Measurements from ENCODE around the gene ARHGEF7. TPM values are rescaled to one million over a fixed set of nuclear protein-coding genes. Genes with fewer than 3 reads are reported as not detected.

Gene ARHGEF7
- total RNA-seq, 1 experiment from 2014 or later = 29.1 TPM

- in situ Hi-C loops (cut with HindIII; ENCODE audit: low pct_unique_long_range_greater_than_20kb, low sequenced_read_pairs) = no loop called here
- no peak for DNase-seq (ENCODE audit: low read depth, low spot score)
Measured at GRCh38 chr13:111156421-111156820, 41.3 kb downstream of the ARHGEF7 start.

DNA sequence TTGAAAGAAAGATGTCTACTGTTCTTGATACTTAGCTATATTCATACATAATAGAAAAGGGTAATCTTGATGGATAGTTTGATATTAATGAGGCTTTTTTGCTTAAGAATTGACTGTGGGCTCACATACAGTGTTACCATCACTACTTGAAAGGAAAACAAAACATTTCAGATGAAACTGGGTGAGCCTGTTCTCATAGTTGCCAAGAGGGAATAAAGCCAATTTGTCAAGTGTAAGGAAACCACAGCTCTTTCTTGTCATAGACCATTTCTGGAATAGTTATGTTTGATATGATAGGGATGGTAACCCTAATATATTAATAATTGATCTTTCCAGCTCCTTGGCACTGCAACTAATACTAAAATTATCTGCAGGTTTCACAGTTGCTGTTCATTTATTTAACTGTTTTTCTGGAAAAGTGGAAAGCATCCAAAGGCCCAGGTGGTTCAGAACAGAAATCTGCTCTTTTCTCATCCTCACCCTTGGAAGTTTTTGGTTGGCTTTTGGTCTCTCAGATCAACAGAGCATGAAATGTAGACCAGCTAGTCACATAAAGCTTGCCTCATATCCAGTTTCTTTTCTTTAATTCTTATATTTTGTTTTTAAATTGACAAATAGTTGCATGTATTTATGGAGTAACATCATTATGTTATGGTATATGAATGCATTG, 43.2 kb downstream of the ARHGEF7 start:
- in situ Hi-C loops (cut with HindIII; ENCODE audit: low pct_unique_long_range_greater_than_20kb, low sequenced_read_pairs) = no loop called here
- DNase-seq (ENCODE audit: low read depth, low spot score) = no peak

GRCh38 chr13:111159362-111160320, 44.5 kb downstream of the ARHGEF7 start:
- no peak for DNase-seq (ENCODE audit: low read depth, low spot score)
- in situ Hi-C loops (cut with HindIII; ENCODE audit: low pct_unique_long_range_greater_than_20kb, low sequenced_read_pairs) = no loop called here

DNA sequence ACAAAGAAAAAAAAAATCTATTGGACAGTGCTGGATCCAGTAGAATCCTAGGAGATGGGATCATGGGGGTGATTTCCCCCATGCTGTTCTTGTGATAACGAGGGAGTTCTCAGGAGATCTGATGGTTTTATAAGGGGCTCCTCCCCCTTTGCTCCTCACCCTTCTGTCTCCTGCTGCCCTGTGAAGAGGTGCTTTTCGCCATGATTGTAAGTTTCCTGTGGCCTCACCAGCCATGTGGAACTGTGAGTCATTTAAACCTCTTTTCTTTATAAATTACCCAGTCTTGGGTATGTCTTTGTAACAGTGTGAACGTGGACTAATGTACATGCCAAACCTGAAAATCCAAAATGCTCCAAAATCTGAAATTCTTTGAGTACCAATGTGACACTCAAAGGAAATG, 45.5 kb downstream of the ARHGEF7 start:
- DNase-seq (ENCODE audit: low read depth, low spot score) = no peak
- in situ Hi-C loops (cut with HindIII; ENCODE audit: low pct_unique_long_range_greater_than_20kb, low sequenced_read_pairs) = no loop called here

DNA sequence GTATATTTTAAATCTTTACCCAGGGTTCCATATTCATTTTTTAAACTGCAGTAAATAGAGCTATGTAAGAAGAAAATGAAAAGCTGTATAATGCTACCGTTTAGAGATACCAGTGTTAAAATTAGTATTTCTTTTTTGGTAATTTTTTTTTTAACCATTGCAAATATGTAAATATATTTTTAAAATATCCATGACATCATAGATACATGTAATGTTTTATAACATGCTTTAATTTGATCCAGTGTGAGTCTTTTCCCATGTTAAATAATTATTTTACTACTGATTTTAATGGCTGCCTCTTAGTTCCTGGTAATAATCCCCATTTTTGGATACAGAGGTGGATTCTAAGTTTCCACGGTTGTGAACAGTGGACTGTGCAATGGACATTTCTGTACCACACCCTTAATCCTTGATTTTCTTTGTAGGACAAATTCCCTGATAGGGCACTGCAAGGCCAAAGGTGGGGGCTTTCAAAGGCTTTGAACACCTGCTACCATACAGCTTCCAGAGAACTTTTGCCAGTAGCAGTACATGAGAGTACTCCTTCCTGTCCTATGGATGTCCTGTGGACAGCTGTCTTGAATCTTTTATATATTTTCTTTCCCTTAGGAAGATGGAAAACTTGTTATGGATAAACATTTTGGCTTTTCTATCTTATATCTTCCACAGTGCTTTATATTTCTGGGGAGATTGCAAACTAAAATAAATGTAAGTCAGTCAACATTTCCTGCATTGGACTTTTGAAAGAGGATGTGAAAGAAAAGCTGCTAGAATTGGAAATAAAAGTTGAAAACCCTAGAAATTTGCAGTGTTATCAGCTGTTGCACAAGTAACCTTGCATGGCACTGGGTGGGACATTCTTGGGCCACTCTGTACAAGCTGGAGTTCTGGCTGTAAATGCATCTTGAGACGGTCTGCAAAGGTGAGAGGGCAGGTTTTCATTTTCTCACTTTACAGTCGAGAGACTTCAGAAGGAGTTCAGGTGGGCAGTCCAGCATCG, 46.8 kb downstream of the ARHGEF7 start:
- in situ Hi-C loops (cut with HindIII; ENCODE audit: low pct_unique_long_range_greater_than_20kb, low sequenced_read_pairs) = no loop called here
- no peak for DNase-seq (ENCODE audit: low read depth, low spot score)

DNA sequence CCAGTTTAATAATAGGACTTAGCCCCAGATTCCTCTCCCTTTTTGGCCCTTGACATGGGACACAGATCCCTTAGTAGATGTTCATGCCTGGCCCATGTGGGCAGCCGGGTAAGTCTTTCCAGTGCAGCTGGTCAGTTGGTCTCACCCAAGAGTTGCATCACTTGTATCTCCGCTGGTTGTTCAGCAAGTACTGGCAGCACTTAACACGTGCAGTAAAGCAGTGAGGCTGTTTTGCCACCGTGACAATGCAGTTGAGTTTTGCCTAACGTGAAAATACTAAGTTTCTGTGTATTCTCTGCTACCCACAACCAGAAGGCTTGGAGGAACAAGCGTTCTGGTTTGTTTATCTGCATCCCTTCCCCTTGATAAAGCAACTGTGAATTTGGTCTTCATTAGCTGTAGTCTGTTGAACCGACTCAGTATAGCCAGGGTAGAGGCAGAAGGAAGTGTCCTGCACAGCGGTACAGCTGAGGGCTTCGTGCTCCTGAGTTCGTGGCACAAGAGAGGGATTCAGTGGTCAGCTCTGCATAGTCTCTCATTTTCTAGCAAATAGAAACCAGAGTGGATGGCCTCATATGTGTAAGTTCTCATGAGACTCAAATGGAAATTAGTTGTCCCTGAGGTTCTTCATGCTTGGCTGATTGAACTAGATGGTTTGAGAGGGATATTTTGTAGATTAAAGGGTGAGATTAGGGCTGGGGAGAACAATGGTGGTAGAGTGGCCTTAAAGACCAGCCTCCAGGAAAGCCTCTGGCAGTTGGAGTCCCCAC, 50.3 kb downstream of the ARHGEF7 start:
- in situ Hi-C loops (cut with HindIII; ENCODE audit: low pct_unique_long_range_greater_than_20kb, low sequenced_read_pairs) = no loop called here

DNA sequence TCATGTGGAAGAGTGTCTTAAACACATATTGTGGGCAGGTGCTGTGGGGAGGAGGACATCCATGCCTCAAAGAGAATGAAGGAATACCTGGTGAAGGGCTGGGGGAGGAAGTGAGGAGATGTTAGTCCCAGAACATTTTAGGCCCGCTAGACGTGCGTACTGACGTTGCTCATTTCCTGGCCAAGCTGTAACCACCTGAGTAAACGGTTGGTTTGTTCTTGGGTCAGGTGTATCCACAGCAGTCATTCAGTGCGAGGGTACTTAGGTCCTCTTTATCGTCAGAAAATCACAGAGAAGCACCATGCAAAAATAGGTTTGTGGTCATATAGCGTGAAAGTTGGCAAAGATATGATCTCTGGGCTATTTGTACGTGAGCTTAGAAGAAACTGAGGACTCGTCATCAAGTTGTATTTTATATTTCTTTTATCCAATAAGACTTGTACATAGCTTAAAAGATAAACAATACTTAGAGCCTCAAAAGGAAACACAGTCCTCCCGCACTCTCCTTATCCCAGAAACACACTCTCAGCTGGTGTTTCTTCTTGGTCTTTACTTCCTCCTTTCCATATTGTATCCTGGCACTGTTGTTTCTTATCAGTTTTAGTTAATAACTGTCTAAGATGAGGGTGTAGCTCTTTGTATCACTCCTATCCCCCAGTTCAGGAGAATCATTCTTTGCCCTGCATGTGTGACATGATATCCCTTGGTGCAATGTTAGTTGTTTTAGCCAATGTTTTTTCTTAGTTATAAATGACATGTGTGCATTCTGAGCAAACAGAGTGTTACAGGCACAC, 52.0 kb downstream of the ARHGEF7 start:
- no peak for DNase-seq (ENCODE audit: low read depth, low spot score)
- in situ Hi-C loops (cut with HindIII; ENCODE audit: low pct_unique_long_range_greater_than_20kb, low sequenced_read_pairs) = no loop called here

More for the DNA sequence above, 50.3 kb downstream of the ARHGEF7 start:
- DNase-seq (ENCODE audit: low read depth, low spot score) = no peak

GRCh38 chr13:111168107-111168506, 53.0 kb downstream of the ARHGEF7 start:
- in situ Hi-C loops (cut with HindIII; ENCODE audit: low pct_unique_long_range_greater_than_20kb, low sequenced_read_pairs) = no loop called here
- no peak for DNase-seq (ENCODE audit: low read depth, low spot score)

DNA sequence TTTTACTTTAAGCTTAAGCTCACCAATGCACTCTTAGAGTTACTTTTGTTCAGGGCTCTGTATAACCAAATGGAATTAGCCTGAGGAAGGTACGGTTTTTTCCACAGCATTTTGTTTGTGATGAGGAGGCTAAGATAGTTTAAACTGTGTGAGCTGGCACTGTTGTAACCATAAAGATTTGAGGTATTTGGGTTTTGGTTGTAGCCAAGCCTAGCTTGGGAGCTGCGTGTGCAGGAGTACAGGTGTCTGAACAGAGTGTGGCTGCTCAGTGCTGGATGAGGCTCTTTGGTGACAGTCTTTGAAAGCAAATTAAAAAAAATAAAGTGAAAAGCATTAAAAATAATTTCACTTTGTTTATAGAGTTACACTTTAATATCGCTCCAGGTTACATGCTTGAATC, 56.0 kb downstream of the ARHGEF7 start:
- in situ Hi-C loops (cut with HindIII; ENCODE audit: low pct_unique_long_range_greater_than_20kb, low sequenced_read_pairs) = no loop called here
- no peak for DNase-seq (ENCODE audit: low read depth, low spot score)

DNA sequence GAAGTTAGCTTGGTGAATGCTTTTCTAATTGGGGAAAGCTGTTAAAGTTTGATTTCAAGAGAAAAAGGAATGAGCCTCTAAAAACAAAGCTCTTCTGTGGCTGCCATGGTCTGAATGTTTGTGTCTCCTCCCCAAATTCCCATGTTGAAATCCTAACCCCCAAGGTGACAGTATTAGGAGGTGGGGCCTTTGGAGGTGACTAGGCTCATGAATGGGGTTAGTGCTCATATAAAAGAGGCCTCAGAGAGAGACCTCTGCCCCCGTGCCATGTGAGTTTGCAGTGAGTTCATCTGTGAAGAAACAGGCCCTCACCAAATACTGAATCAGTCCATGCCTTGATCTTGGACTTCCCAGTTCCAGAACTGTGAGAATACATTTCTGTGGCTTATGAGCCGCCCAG, 56.5 kb downstream of the ARHGEF7 start:
- in situ Hi-C loops (cut with HindIII; ENCODE audit: low pct_unique_long_range_greater_than_20kb, low sequenced_read_pairs) = no loop called here
- no peak for DNase-seq (ENCODE audit: low read depth, low spot score)

- no peak for DNase-seq (ENCODE audit: low read depth, low spot score)
- in situ Hi-C loops (cut with HindIII; ENCODE audit: low pct_unique_long_range_greater_than_20kb, low sequenced_read_pairs) = no loop called here
Measured at GRCh38 chr13:111174377-111175114, 59.4 kb downstream of the ARHGEF7 start.

- DNase-seq (ENCODE audit: low read depth, low spot score) = no peak
- in situ Hi-C loops (cut with HindIII; ENCODE audit: low pct_unique_long_range_greater_than_20kb, low sequenced_read_pairs) = no loop called here
Measured at GRCh38 chr13:111175372-111175771, 60.3 kb downstream of the ARHGEF7 start.

DNA sequence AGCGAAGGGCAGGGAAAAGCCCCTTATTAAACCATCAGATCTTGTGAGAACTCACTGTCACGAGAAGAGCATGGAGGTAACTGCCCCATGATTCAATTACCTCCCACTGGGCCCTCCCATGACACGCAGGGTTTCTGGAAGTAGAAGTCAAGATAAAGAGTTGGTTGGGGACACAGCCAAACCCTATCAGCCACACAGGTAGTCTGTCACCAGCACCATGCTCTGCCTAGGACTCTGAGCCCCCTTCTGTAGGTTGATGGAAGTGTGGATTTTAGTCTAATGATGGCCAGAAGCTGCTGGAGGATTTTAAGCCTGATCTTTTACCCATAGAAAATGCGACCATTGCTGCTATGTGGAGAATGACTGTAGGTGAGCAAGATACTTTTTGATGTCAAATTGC, 60.8 kb downstream of the ARHGEF7 start:
- no peak for DNase-seq (ENCODE audit: low read depth, low spot score)
- in situ Hi-C loops (cut with HindIII; ENCODE audit: low pct_unique_long_range_greater_than_20kb, low sequenced_read_pairs) = no loop called here

DNA sequence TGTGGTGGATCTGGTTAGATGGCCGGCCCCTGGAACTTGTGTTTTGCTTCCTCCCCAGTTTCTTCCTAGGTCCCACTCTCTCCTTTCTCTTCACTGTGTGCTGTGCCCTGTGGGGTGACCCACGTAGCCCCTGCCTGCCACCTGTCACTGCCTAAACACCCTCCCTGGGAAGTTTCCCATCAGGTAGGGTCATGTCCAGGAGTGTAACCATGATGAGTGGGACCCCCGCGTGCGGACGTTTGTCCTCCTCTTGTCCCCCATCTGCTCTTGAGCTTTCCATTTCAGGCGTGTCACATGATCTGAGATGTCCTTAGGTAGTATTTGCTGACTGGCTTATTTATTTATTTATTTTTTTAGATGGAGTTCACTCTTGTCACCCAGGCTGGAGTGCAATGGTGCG, 61.3 kb downstream of the ARHGEF7 start:
- no peak for DNase-seq (ENCODE audit: low read depth, low spot score)
- in situ Hi-C loops (cut with HindIII; ENCODE audit: low pct_unique_long_range_greater_than_20kb, low sequenced_read_pairs) = no loop called here

DNA sequence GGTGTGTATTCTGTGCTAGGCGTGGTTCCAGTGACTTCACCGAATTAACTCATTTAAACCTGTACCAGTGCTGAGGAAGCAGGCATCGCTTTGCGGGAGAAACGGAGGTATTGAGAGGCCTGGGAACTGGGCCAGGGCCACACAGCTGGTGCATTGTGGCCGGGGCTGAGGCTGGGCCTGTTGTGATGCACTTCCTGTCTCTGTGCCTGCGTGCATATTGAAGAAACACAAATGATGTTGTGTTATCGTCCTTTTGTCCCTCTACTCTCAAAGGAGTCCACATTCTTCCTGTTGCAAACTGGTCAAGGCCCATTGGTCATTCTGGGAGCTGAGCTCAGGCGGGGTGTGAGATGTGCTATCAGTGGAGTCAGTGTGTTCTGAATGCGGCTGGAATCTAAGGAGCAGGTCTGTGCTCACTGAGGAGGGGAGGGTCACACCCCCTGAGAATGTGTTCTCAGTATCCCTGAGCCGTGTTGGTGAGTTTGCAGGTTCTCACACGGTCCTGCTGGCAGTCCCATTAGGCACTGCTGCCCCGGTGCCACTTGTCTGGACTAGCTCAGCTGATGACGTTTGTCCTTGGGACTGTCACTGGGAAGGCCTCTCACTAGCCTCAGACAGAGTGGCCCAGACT, 62.1 kb downstream of the ARHGEF7 start:
- DNase-seq (ENCODE audit: low read depth, low spot score) = peak; percentile 95
- in situ Hi-C loops (cut with HindIII; ENCODE audit: low pct_unique_long_range_greater_than_20kb, low sequenced_read_pairs) = no loop called here

All from SK-MEL-5 (cell line).